Upper lobe of left lung (tissue), 4 donors: Measurements from ENCODE around the gene ADGRF1.

Experiments used
- POLR2AphosphoS5 ChIP-seq, 2 donors: sonication (generic); formaldehyde crosslinking; IDR thresholded peaks; one replicate each; pipeline ENCODE4 v1.5.1; 2017; ENCODE audit warnings: antibody characterized with exemption in 2 of 2
- TF ChIP-seq, protein P1 (sequence below), 6 experiments: fragments of 450-650 bp in 4 of 6; fragments of 200-600 bp in 2 of 6; sonication (generic) in 2 of 6; IDR thresholded peaks; one replicate each; pipeline ENCODE4 v1.5.1; 2016 to 2019; ENCODE audit warnings: antibody characterized with exemption in 6 of 6

DNA sequence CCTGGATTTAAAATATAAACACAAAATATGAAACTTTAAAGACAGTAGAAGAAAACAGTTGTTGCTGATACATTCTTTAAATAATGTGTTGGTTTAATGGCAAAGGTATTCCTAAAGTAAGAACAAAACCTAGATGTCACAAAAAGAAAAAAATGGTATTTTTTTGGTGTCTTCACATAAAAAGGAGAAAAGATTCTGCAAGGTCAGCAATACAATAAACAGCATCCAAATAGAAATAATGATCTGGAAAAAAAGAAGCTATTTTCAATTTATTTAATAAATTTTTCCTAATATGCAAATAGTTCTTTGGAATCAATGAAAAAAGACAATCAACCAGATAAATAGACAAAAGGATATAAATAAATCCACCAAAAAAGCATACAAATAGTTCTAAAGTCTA, 6.5 kb upstream of the ADGRF1 start:
- TF ChIP-seq, protein P1, sequence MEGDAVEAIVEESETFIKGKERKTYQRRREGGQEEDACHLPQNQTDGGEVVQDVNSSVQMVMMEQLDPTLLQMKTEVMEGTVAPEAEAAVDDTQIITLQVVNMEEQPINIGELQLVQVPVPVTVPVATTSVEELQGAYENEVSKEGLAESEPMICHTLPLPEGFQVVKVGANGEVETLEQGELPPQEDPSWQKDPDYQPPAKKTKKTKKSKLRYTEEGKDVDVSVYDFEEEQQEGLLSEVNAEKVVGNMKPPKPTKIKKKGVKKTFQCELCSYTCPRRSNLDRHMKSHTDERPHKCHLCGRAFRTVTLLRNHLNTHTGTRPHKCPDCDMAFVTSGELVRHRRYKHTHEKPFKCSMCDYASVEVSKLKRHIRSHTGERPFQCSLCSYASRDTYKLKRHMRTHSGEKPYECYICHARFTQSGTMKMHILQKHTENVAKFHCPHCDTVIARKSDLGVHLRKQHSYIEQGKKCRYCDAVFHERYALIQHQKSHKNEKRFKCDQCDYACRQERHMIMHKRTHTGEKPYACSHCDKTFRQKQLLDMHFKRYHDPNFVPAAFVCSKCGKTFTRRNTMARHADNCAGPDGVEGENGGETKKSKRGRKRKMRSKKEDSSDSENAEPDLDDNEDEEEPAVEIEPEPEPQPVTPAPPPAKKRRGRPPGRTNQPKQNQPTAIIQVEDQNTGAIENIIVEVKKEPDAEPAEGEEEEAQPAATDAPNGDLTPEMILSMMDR (IDR thresholded peaks at IDR 0.05), result no peak
- no peak for TF ChIP-seq POLR2AphosphoS5 (IDR thresholded peaks at IDR 0.05)
